NCI-H2107 (cell line): ENCODE results near the gene AMER2.
A peak's percentile ranks its signal among the peaks of the same experiment; 100 is the strongest.

ENCODE experiments used
- DNase-seq: peaks from one replicate; lab custom pipeline; 2025; lab: John Stamatoyannopoulos, UW

Gene AMER2

GRCh38 chr13:25151626-25152195, 20.4 kb downstream of the AMER2 start:
- no peak for DNase-seq

- no peak for DNase-seq
Observed at GRCh38 chr13:25149711-25150110, 22.4 kb downstream of the AMER2 start.

DNA sequence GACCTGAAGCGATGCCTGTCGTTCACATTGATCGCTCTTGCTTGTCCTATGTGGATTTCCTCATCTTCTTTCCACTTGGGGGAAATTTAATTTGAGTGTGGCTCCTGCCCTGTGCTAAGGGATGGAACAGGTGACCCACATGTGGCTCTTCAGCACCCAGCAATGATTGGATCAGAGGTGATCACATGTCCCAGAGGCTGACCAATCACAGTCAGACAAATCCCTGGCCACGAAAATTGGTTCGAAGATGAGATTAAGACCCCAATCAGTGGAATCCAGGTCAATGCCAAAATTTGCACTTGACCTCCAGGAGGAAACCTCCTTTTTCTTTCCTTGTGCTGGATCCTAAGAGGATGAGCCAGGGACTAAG, 23.7 kb downstream of the AMER2 start:
- DNase-seq: no peak

DNA sequence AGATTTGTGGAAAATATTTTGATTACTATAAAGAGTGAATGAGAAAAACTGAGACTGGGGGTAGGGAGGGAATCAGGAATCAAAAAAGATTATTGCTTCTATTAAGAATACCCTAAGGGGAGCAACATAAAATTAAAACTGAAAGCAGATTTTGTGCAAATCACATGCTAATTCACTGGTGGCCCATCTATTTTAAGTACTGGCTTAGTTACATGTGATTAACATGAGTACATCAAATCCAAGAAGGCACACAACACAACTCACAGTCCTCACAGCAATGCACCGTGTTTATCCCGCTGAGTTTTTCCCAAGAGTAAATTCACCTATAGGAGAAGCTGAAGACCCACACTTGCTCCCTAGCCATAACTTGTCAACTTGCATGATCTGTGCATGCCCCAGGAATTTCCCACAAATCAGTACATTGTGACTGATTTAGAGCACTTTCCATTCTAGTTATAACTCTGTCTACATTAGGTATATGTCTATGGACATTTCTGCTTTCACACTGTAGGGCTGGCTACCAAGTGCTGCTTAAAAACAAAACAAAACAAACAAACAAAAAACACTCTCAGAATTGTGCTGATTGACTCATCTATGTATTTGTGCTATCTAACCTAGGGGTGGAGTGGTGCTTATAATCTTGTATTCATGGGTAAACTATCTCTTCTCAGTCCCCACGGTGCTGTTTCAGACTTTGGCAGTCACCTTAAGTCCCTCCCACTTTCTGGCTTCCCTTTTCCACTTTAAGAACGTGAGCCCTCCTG, 24.3 kb downstream of the AMER2 start:
- no peak for DNase-seq

DNA sequence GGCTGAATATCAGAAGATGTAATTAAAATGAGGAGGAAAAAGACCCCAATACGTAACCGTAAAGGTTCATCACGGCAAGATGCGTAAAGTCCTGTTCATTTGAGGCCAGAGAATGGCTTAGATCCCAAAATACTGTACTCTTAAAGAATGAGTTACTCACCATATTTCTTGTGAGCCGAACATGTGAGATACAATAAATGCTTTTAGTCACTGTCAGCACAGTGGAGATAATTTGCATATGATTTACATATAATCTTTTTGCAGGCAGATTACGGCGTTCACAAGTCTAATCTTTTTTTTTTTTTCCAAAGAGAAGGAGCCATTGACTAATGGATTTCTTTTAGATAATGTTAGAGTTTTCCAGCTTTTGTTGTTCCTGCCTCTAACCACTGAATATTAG, 28.4 kb downstream of the AMER2 start:
- DNase-seq: no peak

DNA sequence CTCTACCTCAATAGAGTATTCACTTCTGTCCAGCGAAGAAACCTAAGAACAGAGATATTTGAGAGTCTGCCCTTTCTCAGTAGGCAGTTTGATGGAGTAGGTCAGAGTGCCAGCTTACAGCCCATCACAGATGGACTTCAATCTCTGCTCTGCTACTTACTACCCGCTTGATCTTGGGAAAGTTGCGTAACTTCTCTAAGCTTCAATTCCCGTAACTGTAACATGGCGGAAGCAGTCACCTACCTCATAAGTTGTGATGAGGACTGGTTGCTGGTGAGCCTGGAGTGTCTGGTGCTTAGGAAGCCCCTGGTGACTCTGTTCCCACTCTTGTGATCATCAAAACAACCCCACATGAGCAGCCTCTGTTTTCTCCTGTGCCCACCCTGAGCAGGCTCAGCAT, 31.0 kb downstream of the AMER2 start:
- no peak for DNase-seq

DNA sequence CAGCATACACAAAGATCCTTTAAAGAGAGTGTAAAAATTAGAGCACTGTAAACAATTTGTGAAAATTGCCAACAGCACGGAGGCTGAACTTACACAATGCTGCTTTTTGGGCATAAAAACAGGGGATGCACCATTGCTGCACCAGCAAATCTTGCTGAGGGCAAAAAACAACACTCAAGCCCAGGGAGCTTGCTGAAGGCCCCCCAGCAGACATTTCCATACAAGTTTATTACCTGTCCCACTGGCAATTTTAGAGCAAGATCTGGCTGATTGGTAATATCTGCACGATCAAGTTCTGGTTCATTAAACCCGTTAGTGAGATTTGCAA, 34.3 kb downstream of the AMER2 start:
- no peak for DNase-seq

- no peak for DNase-seq
Observed at GRCh38 chr13:25136880-25137787, 35.0 kb downstream of the AMER2 start.

DNA sequence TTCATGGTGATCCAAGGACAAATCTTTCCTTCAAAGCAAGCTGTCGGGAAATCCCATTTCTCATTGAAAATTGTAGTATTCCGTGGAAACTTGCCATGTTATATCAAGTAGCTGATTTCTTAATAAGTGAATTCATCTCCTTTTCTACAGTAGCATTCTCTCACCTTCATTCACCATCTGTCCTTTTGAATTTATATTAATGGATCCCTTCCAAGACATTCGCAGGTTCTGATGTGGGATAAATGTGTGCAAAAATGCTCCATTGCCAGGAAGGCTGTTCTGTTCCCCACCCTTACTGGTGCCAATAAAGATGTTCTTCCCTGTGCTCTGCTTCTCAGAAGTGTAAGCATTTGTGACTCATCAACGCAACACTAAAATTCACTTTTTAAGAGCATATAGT, 36.2 kb downstream of the AMER2 start:
- no peak for DNase-seq

- DNase-seq: no peak
Observed at GRCh38 chr13:25132751-25133390, 39.2 kb downstream of the AMER2 start.

- DNase-seq: no peak
Observed at GRCh38 chr13:25131881-25132420, 40.1 kb downstream of the AMER2 start.

DNA sequence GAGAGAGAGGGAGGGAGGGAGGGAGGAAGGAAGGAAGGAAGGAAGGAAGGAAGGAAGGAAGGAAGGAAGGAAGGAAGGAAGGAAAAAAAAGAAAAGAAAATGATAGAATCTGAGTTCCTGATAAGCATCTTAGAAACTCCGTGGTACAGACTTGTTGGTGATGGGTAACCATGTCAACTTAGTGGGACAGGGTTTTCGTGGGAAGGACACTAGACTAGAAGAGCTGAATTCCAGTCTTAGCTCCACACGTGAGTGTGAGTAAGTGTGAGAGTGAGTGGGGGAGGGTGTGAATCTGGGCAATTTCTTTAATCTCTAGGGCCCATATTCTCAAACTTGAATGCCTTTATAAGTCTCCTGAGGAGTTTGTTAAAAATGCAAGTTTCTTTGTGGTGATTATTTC, 41.1 kb downstream of the AMER2 start:
- no peak for DNase-seq

- no peak for DNase-seq
Observed at GRCh38 chr13:25118378-25118905, 53.6 kb downstream of the AMER2 start.

- DNase-seq: no peak
Observed at GRCh38 chr13:25117312-25117711, 54.8 kb downstream of the AMER2 start.

- DNase-seq: no peak
Observed at GRCh38 chr13:25116044-25116443, 56.0 kb downstream of the AMER2 start.

DNA sequence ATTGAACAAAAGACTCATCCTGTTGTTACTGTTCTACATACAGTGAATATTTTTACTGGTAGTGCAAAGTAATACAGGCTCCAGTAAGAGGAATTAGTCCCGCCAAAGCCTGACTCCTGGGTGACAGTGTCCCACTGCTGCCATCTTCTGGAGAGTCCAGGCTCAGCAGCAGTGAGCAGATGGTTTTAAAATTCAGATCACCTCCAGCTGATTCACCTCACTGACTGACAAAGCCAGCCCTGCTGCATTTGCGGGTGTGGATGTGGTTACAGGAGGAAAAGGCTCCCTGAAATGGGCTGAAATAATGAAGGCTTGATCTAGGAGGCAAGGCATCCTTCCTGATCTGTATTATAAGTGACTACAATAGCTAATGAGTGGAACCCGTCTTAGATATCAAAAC, 57.9 kb downstream of the AMER2 start:
- peak; percentile 57 for DNase-seq

DNA sequence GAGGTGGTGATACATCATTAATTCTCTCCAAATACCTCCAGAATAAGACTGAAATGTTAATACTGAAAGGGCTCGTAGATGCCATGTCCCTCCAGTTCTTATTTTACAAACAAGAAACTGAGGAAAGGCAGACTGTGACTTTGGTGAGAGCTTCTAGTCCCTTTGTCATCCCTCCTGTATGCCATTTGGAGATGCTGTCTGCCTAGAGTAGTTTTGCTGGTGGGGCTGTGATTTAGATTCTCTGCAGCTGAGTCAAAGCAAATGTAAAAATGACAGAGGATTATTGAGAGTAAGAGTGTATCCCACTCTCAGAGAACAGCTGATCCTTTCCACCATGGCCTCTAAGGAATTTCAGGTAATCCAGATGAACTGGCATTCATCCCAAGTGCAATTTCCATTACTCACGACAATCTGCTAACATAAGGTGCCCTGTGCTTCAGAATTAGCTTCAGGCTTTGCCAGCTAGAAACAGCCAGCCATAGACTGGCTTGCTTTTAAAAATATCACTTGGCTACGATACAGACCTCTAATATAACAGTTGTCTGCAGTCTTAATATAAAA, 59.3 kb downstream of the AMER2 start:
- no peak for DNase-seq
